SK-N-SH (cell line): Measurements from ENCODE around the gene PRR15L. TPM values are rescaled to one million over a fixed set of nuclear protein-coding genes. Genes with fewer than 3 reads are reported as not detected.

Experiments
- CTCF ChIA-PET: fragments of 300-600, 350-600 bp; formaldehyde crosslinking; extraction: SDS; loops from one replicate; lab custom pipeline; 2021; lab: Yijun Ruan, JAX
- POLR2A ChIA-PET: fragments of 350-600 bp; sonication (Branson Sonifier 250); formaldehyde crosslinking; extraction: SDS; loops from one replicate; lab custom pipeline; 2020; ENCODE audit warnings: antibody characterized with exemption, inconsistent platforms; lab: Yijun Ruan, JAX
- DNase-seq: peaks from one replicate; pipeline ENCODE4 v3.0.0; 2012
- H2AFZ ChIP-seq: fragments of 200-600 bp; sonication (generic); 2 replicates; pipeline ENCODE4 v1.8.1; 2016; ENCODE audit warnings: antibody characterized with exemption, mild to moderate bottlenecking, low read depth
- H3F3A ChIP-seq: fragments of 200-600 bp; sonication (generic); replicated peaks from 2 replicates; pipeline ENCODE3; 2016; ENCODE audit warnings: antibody characterized with exemption, mild to moderate bottlenecking; ENCODE audit not compliant: insufficient read depth
- H3K27ac ChIP-seq, 2 experiments: fragments of 200-500 bp in 1 of 2; fragments of 200-600 bp in 1 of 2; sonication (Bioruptor generic) in 1 of 2; sonication (generic), shearing (Covaris generic) in 1 of 2; 2 replicates each; pipeline versions ENCODE4 v1.5.1 to v1.6.1; 2014 to 2016; ENCODE audit warnings: low read depth in 2 of 2, inconsistent platforms in 1 of 2, low read length in 1 of 2, mild to moderate bottlenecking in 1 of 2, mixed read lengths in 1 of 2
- H3K27me3 ChIP-seq: fragments of 200-600 bp; sonication (generic), shearing (Covaris generic); 2 replicates; pipeline ENCODE4 v1.6.1; 2016; ENCODE audit warnings: mixed run types; ENCODE audit not compliant: insufficient read depth
- H3K36me3 ChIP-seq, 2 experiments: fragments of 200-500 bp in 1 of 2; fragments of 200-600 bp in 1 of 2; sonication (Bioruptor generic) in 1 of 2; sonication (generic) in 1 of 2; replicated peaks in 1 of 2; 2 replicates each; pipeline versions ENCODE3 to v1.5.1; 2014 to 2016; ENCODE audit warnings: low read length in 1 of 2, mild to moderate bottlenecking in 1 of 2; ENCODE audit not compliant: insufficient read depth in 2 of 2, control insufficient read depth in 1 of 2
- H3K4me1 ChIP-seq, 2 experiments: fragments of 200-500 bp in 1 of 2; fragments of 200-600 bp in 1 of 2; sonication (Bioruptor generic) in 1 of 2; sonication (generic), shearing (Covaris generic) in 1 of 2; 2 replicates each; pipeline versions ENCODE4 v1.5.1 to v1.6.1; 2014 to 2016; ENCODE audit warnings: low read depth in 1 of 2, low read length in 1 of 2, mixed run types in 1 of 2; ENCODE audit not compliant: insufficient read depth in 2 of 2, control insufficient read depth in 1 of 2
- H3K4me2 ChIP-seq: fragments of 200-600 bp; sonication (generic), shearing (Covaris generic); 2 replicates; pipeline ENCODE4 v1.6.1; 2017; ENCODE audit warnings: mixed run types
- H3K4me3 ChIP-seq, 2 experiments: fragments of 200-500 bp in 1 of 2; fragments of 200-600 bp in 1 of 2; sonication (Bioruptor generic) in 1 of 2; sonication (generic), shearing (Covaris generic) in 1 of 2; 2 replicates each; pipeline versions ENCODE4 v1.5.1 to v1.8.1; 2014 to 2016; ENCODE audit warnings: low read depth in 2 of 2, inconsistent platforms in 1 of 2, low read length in 1 of 2, mild to moderate bottlenecking in 1 of 2, mixed read lengths in 1 of 2, moderate library complexity in 1 of 2
- H3K79me2 ChIP-seq: fragments of 200-600 bp; sonication (generic); 2 replicates; pipeline ENCODE4 v1.8.1; 2017; ENCODE audit warnings: mild to moderate bottlenecking; ENCODE audit not compliant: insufficient read depth
- H3K9ac ChIP-seq: fragments of 200-600 bp; sonication (generic); 2 replicates; pipeline ENCODE4 v1.6.1; 2017; ENCODE audit warnings: mixed run types
- H3K9me2 ChIP-seq: fragments of 200-600 bp; sonication (generic); 2 replicates; pipeline ENCODE4 v1.6.1; 2017; ENCODE audit warnings: mixed run types
- H3K9me3 ChIP-seq: fragments of 200-600 bp; sonication (generic); 2 replicates; pipeline ENCODE4 v1.6.1; 2017; ENCODE audit warnings: mixed run types, mild to moderate bottlenecking, moderate library complexity
- H4K20me1 ChIP-seq: fragments of 200-600 bp; sonication (generic); 2 replicates; pipeline ENCODE4 v1.6.1; 2017; ENCODE audit warnings: mild to moderate bottlenecking, mixed run types; ENCODE audit not compliant: insufficient read depth
- EP300 ChIP-seq, 2 experiments: IDR thresholded peaks; 2 replicates each; pipeline versions ENCODE4 v1.4.0 to v1.6.1; 2012; ENCODE audit warnings: borderline replicate concordance in 1 of 2, low read depth in 1 of 2, low read length in 1 of 2
- EZH2phosphoT487 ChIP-seq: fragments of 200-600 bp; sonication (generic); IDR thresholded peaks from 2 replicates; pipeline ENCODE4 v1.6.1; 2017; ENCODE audit warnings: low read depth, mixed run types, mild to moderate bottlenecking, antibody characterized with exemption, moderate library complexity, borderline replicate concordance
- FOXJ3 ChIP-seq: sonication (generic); formaldehyde crosslinking; IDR thresholded peaks from 2 replicates; pipeline ENCODE4 v1.5.1; 2020; ENCODE audit warnings: mild to moderate bottlenecking, missing genetic modification reagents
- FOXM1 ChIP-seq: IDR thresholded peaks from 2 replicates; pipeline ENCODE4 v1.4.0; 2012; ENCODE audit warnings: low read depth, mild to moderate bottlenecking
- GABPA ChIP-seq: IDR thresholded peaks from 2 replicates; pipeline ENCODE4 v1.4.0; 2012; ENCODE audit warnings: low read depth, mild to moderate bottlenecking
- GATA2 ChIP-seq: sonication (generic); formaldehyde crosslinking; IDR thresholded peaks from 2 replicates; pipeline ENCODE4 v1.5.0; 2020; ENCODE audit warnings: mild to moderate bottlenecking, missing genetic modification reagents
- JUND ChIP-seq: IDR thresholded peaks from 2 replicates; pipeline ENCODE4 v1.4.0; 2012
- MAX ChIP-seq: IDR thresholded peaks from 2 replicates; pipeline ENCODE4 v1.4.0; 2012; ENCODE audit warnings: low read depth
- MXI1 ChIP-seq: IDR thresholded peaks from 2 replicates; pipeline ENCODE4 v1.6.1; 2012; ENCODE audit warnings: mild to moderate bottlenecking, low read depth, low read length, improper control_type of control experiment
- NRF1 ChIP-seq: IDR thresholded peaks from 2 replicates; pipeline ENCODE4 v1.6.1; 2012; ENCODE audit warnings: low read depth, mild to moderate bottlenecking, low read length
- POLR2AphosphoS5 ChIP-seq: IDR thresholded peaks from 2 replicates; pipeline ENCODE4 v1.6.1; 2012; ENCODE audit warnings: low read depth, low read length
- SIN3A ChIP-seq: IDR thresholded peaks from 2 replicates; pipeline ENCODE4 v1.6.1; 2012; ENCODE audit warnings: low read depth, mild to moderate bottlenecking, low read length, moderate library complexity, borderline replicate concordance
- SMC3 ChIP-seq: IDR thresholded peaks from 2 replicates; pipeline ENCODE4 v1.6.1; 2012; ENCODE audit warnings: low read depth, low read length, improper control_type of control experiment
- TAF1 ChIP-seq: IDR thresholded peaks from 2 replicates; pipeline ENCODE4 v1.6.1; 2012; ENCODE audit warnings: low read depth, mild to moderate bottlenecking, low read length, moderate library complexity, borderline replicate concordance
- TEAD4 ChIP-seq: IDR thresholded peaks from 2 replicates; pipeline ENCODE4 v1.4.0; 2012; ENCODE audit warnings: mild to moderate bottlenecking, borderline replicate concordance; ENCODE audit not compliant: insufficient read depth
- USF1 ChIP-seq: IDR thresholded peaks from 2 replicates; pipeline ENCODE4 v1.4.0; 2012; ENCODE audit warnings: low read depth, borderline replicate concordance
- USF2 ChIP-seq: fragments of 150-350 bp; IDR thresholded peaks from 2 replicates; pipeline ENCODE4 v1.6.1; 2017; ENCODE audit warnings: antibody characterized with exemption, low read length, low read depth, borderline replicate concordance
- ZBTB33 ChIP-seq: IDR thresholded peaks from 2 replicates; pipeline ENCODE4 v1.4.0; 2012; ENCODE audit warnings: low read depth, borderline replicate concordance
- whole genome bisulfite sequencing: methylation state at CpG from one replicate; pipeline ENCODE4 v1.1.6; 2017; ENCODE audit warnings: low lambda C conversion rate; 5-methylcytosine and 5-hydroxymethylcytosine counted together
- polyA plus RNA-seq, 3 experiments: library from polyadenylated mRNA; depleted of rRNA; stranded (reverse); fragments of >200 nt; gene quantifications; 2 replicates each; pipeline ENCODE4 v1.2.3, GENCODE V29; 2012

The PRR15L gene
- polyA plus RNA-seq, 1 of the 3 experiments (the other 2 are of a cell fraction): not detected

- no peak for TF ChIP-seq FOXJ3 (CRISPR knock-in tag)
- no peak for TF ChIP-seq USF1
- no peak for TF ChIP-seq FOXM1
- TF ChIP-seq SIN3A: no peak
- no peak for TF ChIP-seq GATA2 (CRISPR knock-in tag)
- no peak for TF ChIP-seq ZBTB33
Observed at GRCh38 chr17:47905221-47905733, 52.4 kb downstream of the PRR15L start (continued).

- peaks cover 50% of the 10 kb centered on the region for H3K79me2 ChIP-seq
- no peak overlapping the region for H3K4me3 ChIP-seq
- TF ChIP-seq JUND (no peak), SMC3 (no peak), POLR2AphosphoS5 (no peak), MXI1 (no peak), SIN3A (no peak), GATA2 (CRISPR knock-in tag) (no peak), TEAD4 (no peak), EP300 (IDR thresholded peaks at IDR 0.05; ENCODE audit: borderline replicate concordance in 1 of 2, low read depth in 1 of 2, low read length in 1 of 2) (no peak), FOXJ3 (CRISPR knock-in tag) (no peak), MAX (no peak), EZH2phosphoT487 (no peak), GABPA (no peak), USF2 (no peak), TAF1 (no peak), NRF1 (no peak)
- H2AFZ ChIP-seq: no peak overlapping the region
- 88% methylated on average over 4 of the region's 4 CpGs for WGBS
- no peaks in the 10 kb centered on the region for H4K20me1 ChIP-seq
- peaks cover 8 to 11% of the 10 kb centered on the region in 2 experiments; a peak in 3 of 4 replicates for H3K4me1 ChIP-seq
- H3F3A ChIP-seq: peaks cover 4% of the 10 kb centered on the region
- ChIA-PET CTCF (interaction anchor here (0.5 to 2.3 kb wide), 6 partner anchors 11 to 61 kb away, joined by 3 to 7 read pairs (median 4); partner anchors contain the start of gene SCRN2), POLR2A (interaction anchor here (1.0 kb wide), 1 partner anchor 71 kb away, joined by 3 read pairs; the partner anchor contains the start of genes LRRC46 and MRPL10)
- DNase-seq: no peak
- no peak overlapping the region for H3K9ac ChIP-seq
- no peaks in the 10 kb centered on the region for H3K27me3 ChIP-seq
- no peaks in the 10 kb centered on the region for H3K9me3 ChIP-seq
- no peak overlapping the region for H3K27ac ChIP-seq
- peaks cover 11 to 14% of the 10 kb centered on the region in 2 experiments for H3K36me3 ChIP-seq
- H3K9me2 ChIP-seq: no peaks in the 10 kb centered on the region
- no peak overlapping the region for H3K4me2 ChIP-seq
Observed at GRCh38 chr17:47902039-47902744, 55.5 kb downstream of the PRR15L start.
